SK-N-SH (cell line): Measurements from ENCODE around the gene LHPP. TPM values are rescaled to one million over a fixed set of nuclear protein-coding genes. Genes with fewer than 3 reads are reported as not detected.

Experiments used
- CTCF ChIA-PET: fragments of 300-600, 350-600 bp; formaldehyde crosslinking; extraction: SDS; loops from one replicate; lab custom pipeline; 2021; lab: Yijun Ruan, JAX
- POLR2A ChIA-PET: fragments of 350-600 bp; sonication (Branson Sonifier 250); formaldehyde crosslinking; extraction: SDS; loops from one replicate; lab custom pipeline; 2020; ENCODE audit warnings: antibody characterized with exemption, inconsistent platforms; lab: Yijun Ruan, JAX
- DNase-seq: peaks from one replicate; pipeline ENCODE4 v3.0.0; 2012
- H2AFZ ChIP-seq: fragments of 200-600 bp; sonication (generic); 2 replicates; pipeline ENCODE4 v1.8.1; 2016; ENCODE audit warnings: antibody characterized with exemption, mild to moderate bottlenecking, low read depth
- H3F3A ChIP-seq: fragments of 200-600 bp; sonication (generic); replicated peaks from 2 replicates; pipeline ENCODE3; 2016; ENCODE audit warnings: antibody characterized with exemption, mild to moderate bottlenecking; ENCODE audit not compliant: insufficient read depth
- H3K27ac ChIP-seq, 2 experiments: fragments of 200-500 bp in 1 of 2; fragments of 200-600 bp in 1 of 2; sonication (Bioruptor generic) in 1 of 2; sonication (generic), shearing (Covaris generic) in 1 of 2; 2 replicates each; pipeline versions ENCODE4 v1.5.1 to v1.6.1; 2014 to 2016; ENCODE audit warnings: low read depth in 2 of 2, inconsistent platforms in 1 of 2, low read length in 1 of 2, mild to moderate bottlenecking in 1 of 2, mixed read lengths in 1 of 2
- H3K27me3 ChIP-seq: fragments of 200-600 bp; sonication (generic), shearing (Covaris generic); 2 replicates; pipeline ENCODE4 v1.6.1; 2016; ENCODE audit warnings: mixed run types; ENCODE audit not compliant: insufficient read depth
- H3K36me3 ChIP-seq, 2 experiments: fragments of 200-500 bp in 1 of 2; fragments of 200-600 bp in 1 of 2; sonication (Bioruptor generic) in 1 of 2; sonication (generic) in 1 of 2; replicated peaks in 1 of 2; 2 replicates each; pipeline versions ENCODE3 to v1.5.1; 2014 to 2016; ENCODE audit warnings: low read length in 1 of 2, mild to moderate bottlenecking in 1 of 2; ENCODE audit not compliant: insufficient read depth in 2 of 2, control insufficient read depth in 1 of 2
- H3K4me1 ChIP-seq, 2 experiments: fragments of 200-500 bp in 1 of 2; fragments of 200-600 bp in 1 of 2; sonication (Bioruptor generic) in 1 of 2; sonication (generic), shearing (Covaris generic) in 1 of 2; 2 replicates each; pipeline versions ENCODE4 v1.5.1 to v1.6.1; 2014 to 2016; ENCODE audit warnings: low read depth in 1 of 2, low read length in 1 of 2, mixed run types in 1 of 2; ENCODE audit not compliant: insufficient read depth in 2 of 2, control insufficient read depth in 1 of 2
- H3K4me2 ChIP-seq: fragments of 200-600 bp; sonication (generic), shearing (Covaris generic); 2 replicates; pipeline ENCODE4 v1.6.1; 2017; ENCODE audit warnings: mixed run types
- H3K4me3 ChIP-seq, 2 experiments: fragments of 200-500 bp in 1 of 2; fragments of 200-600 bp in 1 of 2; sonication (Bioruptor generic) in 1 of 2; sonication (generic), shearing (Covaris generic) in 1 of 2; 2 replicates each; pipeline versions ENCODE4 v1.5.1 to v1.8.1; 2014 to 2016; ENCODE audit warnings: low read depth in 2 of 2, inconsistent platforms in 1 of 2, low read length in 1 of 2, mild to moderate bottlenecking in 1 of 2, mixed read lengths in 1 of 2, moderate library complexity in 1 of 2
- H3K79me2 ChIP-seq: fragments of 200-600 bp; sonication (generic); 2 replicates; pipeline ENCODE4 v1.8.1; 2017; ENCODE audit warnings: mild to moderate bottlenecking; ENCODE audit not compliant: insufficient read depth
- H3K9ac ChIP-seq: fragments of 200-600 bp; sonication (generic); 2 replicates; pipeline ENCODE4 v1.6.1; 2017; ENCODE audit warnings: mixed run types
- H3K9me2 ChIP-seq: fragments of 200-600 bp; sonication (generic); 2 replicates; pipeline ENCODE4 v1.6.1; 2017; ENCODE audit warnings: mixed run types
- H3K9me3 ChIP-seq: fragments of 200-600 bp; sonication (generic); 2 replicates; pipeline ENCODE4 v1.6.1; 2017; ENCODE audit warnings: mixed run types, mild to moderate bottlenecking, moderate library complexity
- H4K20me1 ChIP-seq: fragments of 200-600 bp; sonication (generic); 2 replicates; pipeline ENCODE4 v1.6.1; 2017; ENCODE audit warnings: mild to moderate bottlenecking, mixed run types; ENCODE audit not compliant: insufficient read depth
- CHD2 ChIP-seq: fragments of 150-350 bp; IDR thresholded peaks from 2 replicates; pipeline ENCODE4 v1.6.1; 2018; ENCODE audit warnings: low read length; ENCODE audit not compliant: partially characterized antibody
- ELF1 ChIP-seq: IDR thresholded peaks from 2 replicates; pipeline ENCODE4 v1.4.0; 2012
- EP300 ChIP-seq, 2 experiments: IDR thresholded peaks; 2 replicates each; pipeline versions ENCODE4 v1.4.0 to v1.6.1; 2012; ENCODE audit warnings: borderline replicate concordance in 1 of 2, low read depth in 1 of 2, low read length in 1 of 2
- EZH2phosphoT487 ChIP-seq: fragments of 200-600 bp; sonication (generic); IDR thresholded peaks from 2 replicates; pipeline ENCODE4 v1.6.1; 2017; ENCODE audit warnings: low read depth, mixed run types, mild to moderate bottlenecking, antibody characterized with exemption, moderate library complexity, borderline replicate concordance
- FOSL2 ChIP-seq: IDR thresholded peaks from 2 replicates; pipeline ENCODE4 v1.4.0; 2012; ENCODE audit warnings: low read depth, mild to moderate bottlenecking, moderate library complexity, borderline replicate concordance
- FOXM1 ChIP-seq: IDR thresholded peaks from 2 replicates; pipeline ENCODE4 v1.4.0; 2012; ENCODE audit warnings: low read depth, mild to moderate bottlenecking
- GABPA ChIP-seq: IDR thresholded peaks from 2 replicates; pipeline ENCODE4 v1.4.0; 2012; ENCODE audit warnings: low read depth, mild to moderate bottlenecking
- GATA2 ChIP-seq: sonication (generic); formaldehyde crosslinking; IDR thresholded peaks from 2 replicates; pipeline ENCODE4 v1.5.0; 2020; ENCODE audit warnings: mild to moderate bottlenecking, missing genetic modification reagents
- MXI1 ChIP-seq: IDR thresholded peaks from 2 replicates; pipeline ENCODE4 v1.6.1; 2012; ENCODE audit warnings: mild to moderate bottlenecking, low read depth, low read length, improper control_type of control experiment
- NFIC ChIP-seq: IDR thresholded peaks from 2 replicates; pipeline ENCODE4 v1.4.0; 2012; ENCODE audit warnings: borderline replicate concordance
- NRF1 ChIP-seq: IDR thresholded peaks from 2 replicates; pipeline ENCODE4 v1.6.1; 2012; ENCODE audit warnings: low read depth, mild to moderate bottlenecking, low read length
- POLR2AphosphoS5 ChIP-seq: IDR thresholded peaks from 2 replicates; pipeline ENCODE4 v1.6.1; 2012; ENCODE audit warnings: low read depth, low read length
- RCOR1 ChIP-seq: fragments of 150-350 bp; IDR thresholded peaks from 2 replicates; pipeline ENCODE4 v1.6.1; 2017; ENCODE audit warnings: antibody characterized with exemption, low read length
- RFX5 ChIP-seq: IDR thresholded peaks from 2 replicates; pipeline ENCODE4 v1.6.1; 2012; ENCODE audit warnings: mild to moderate bottlenecking, improper control_type of control experiment, low read length
- RXRA ChIP-seq: IDR thresholded peaks from 2 replicates; pipeline ENCODE4 v1.4.0; 2012; ENCODE audit warnings: low read depth, mild to moderate bottlenecking, borderline replicate concordance
- TCF12 ChIP-seq: IDR thresholded peaks from 2 replicates; pipeline ENCODE4 v1.4.0; 2012
- WGBS: methylation state at CpG from one replicate; pipeline ENCODE4 v1.1.6; 2017; ENCODE audit warnings: low lambda C conversion rate; 5-methylcytosine and 5-hydroxymethylcytosine counted together
- polyA plus RNA-seq, 3 experiments: library from polyadenylated mRNA; depleted of rRNA; stranded (reverse); fragments of >200 nt; gene quantifications; 2 replicates each; pipeline ENCODE4 v1.2.3, GENCODE V29; 2012
- TF ChIP-seq, protein P1 (sequence below): IDR thresholded peaks from 2 replicates; pipeline ENCODE4 v1.6.1; 2012; ENCODE audit warnings: mild to moderate bottlenecking, low read depth, low read length, moderate library complexity
- TF ChIP-seq, protein P2 (sequence below): IDR thresholded peaks from 2 replicates; pipeline ENCODE4 v1.4.0; 2012; ENCODE audit warnings: low read depth
- TF ChIP-seq, protein P3 (sequence below): IDR thresholded peaks from 2 replicates; pipeline ENCODE4 v1.4.0; 2012; ENCODE audit warnings: low read depth, borderline replicate concordance
- TF ChIP-seq, protein P4 (sequence below): IDR thresholded peaks from 2 replicates; pipeline ENCODE4 v1.4.0; 2012; ENCODE audit warnings: low read depth, borderline replicate concordance
- TF ChIP-seq, protein P5 (sequence below): fragments of 150-350 bp; IDR thresholded peaks from 2 replicates; pipeline ENCODE4 v1.6.1; 2016; ENCODE audit warnings: mild to moderate bottlenecking, low read depth, low read length

The LHPP gene
- polyA plus RNA-seq, 1 of the 3 experiments (the other 2 are of a cell fraction) = 29.8 TPM

DNA sequence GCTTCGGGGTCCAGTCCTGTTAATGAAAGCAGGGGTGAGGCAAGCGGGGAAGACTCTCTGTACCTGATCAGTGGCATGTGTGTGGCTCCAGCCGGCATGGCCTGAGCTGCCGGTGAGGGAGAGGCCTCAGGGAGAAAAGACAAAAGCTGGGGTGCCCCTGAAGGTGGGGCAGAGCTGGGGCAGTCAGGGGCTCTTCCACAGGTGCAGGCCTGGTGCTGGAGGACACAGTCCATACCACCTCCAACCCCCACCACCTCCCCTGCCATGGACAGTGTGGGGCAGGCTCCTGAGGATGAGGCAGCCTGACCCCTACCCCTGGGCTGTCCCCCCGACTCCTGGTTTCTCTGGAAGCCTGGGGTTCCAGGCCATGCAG, 129.5 kb downstream of the LHPP start:
- no peak for TF ChIP-seq FOXM1
- TF ChIP-seq, protein P1, sequence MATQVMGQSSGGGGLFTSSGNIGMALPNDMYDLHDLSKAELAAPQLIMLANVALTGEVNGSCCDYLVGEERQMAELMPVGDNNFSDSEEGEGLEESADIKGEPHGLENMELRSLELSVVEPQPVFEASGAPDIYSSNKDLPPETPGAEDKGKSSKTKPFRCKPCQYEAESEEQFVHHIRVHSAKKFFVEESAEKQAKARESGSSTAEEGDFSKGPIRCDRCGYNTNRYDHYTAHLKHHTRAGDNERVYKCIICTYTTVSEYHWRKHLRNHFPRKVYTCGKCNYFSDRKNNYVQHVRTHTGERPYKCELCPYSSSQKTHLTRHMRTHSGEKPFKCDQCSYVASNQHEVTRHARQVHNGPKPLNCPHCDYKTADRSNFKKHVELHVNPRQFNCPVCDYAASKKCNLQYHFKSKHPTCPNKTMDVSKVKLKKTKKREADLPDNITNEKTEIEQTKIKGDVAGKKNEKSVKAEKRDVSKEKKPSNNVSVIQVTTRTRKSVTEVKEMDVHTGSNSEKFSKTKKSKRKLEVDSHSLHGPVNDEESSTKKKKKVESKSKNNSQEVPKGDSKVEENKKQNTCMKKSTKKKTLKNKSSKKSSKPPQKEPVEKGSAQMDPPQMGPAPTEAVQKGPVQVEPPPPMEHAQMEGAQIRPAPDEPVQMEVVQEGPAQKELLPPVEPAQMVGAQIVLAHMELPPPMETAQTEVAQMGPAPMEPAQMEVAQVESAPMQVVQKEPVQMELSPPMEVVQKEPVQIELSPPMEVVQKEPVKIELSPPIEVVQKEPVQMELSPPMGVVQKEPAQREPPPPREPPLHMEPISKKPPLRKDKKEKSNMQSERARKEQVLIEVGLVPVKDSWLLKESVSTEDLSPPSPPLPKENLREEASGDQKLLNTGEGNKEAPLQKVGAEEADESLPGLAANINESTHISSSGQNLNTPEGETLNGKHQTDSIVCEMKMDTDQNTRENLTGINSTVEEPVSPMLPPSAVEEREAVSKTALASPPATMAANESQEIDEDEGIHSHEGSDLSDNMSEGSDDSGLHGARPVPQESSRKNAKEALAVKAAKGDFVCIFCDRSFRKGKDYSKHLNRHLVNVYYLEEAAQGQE = no peak
- TF ChIP-seq ELF1 = no peak
- TF ChIP-seq EP300 (IDR thresholded peaks at IDR 0.05; ENCODE audit: borderline replicate concordance in 1 of 2, low read depth in 1 of 2, low read length in 1 of 2) = no peak
- TF ChIP-seq TCF12 = no peak
- no peak for TF ChIP-seq GABPA
- no peak for TF ChIP-seq EZH2phosphoT487
- TF ChIP-seq, protein P2, sequence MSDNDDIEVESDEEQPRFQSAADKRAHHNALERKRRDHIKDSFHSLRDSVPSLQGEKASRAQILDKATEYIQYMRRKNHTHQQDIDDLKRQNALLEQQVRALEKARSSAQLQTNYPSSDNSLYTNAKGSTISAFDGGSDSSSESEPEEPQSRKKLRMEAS = no peak
- no peak for TF ChIP-seq RCOR1
- TF ChIP-seq NRF1 = no peak
- no peak for TF ChIP-seq RFX5
- no peak for TF ChIP-seq POLR2AphosphoS5
- TF ChIP-seq, protein P3, sequence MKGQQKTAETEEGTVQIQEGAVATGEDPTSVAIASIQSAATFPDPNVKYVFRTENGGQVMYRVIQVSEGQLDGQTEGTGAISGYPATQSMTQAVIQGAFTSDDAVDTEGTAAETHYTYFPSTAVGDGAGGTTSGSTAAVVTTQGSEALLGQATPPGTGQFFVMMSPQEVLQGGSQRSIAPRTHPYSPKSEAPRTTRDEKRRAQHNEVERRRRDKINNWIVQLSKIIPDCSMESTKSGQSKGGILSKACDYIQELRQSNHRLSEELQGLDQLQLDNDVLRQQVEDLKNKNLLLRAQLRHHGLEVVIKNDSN = no peak
- H3K9ac ChIP-seq = no peak overlapping the region
- no peaks in the 10 kb centered on the region for H3F3A ChIP-seq
- H3K9me3 ChIP-seq = no peaks in the 10 kb centered on the region
- no peaks in the 10 kb centered on the region for H3K9me2 ChIP-seq
- ChIA-PET POLR2A (no interaction called here), CTCF (interaction anchor here (2.0 kb wide), 1 partner anchor 150 kb away, joined by 6 read pairs; no protein-coding TSS in a partner anchor)
- WGBS = 66% methylated on average over 4 of the region's 5 CpGs
- H3K4me3 ChIP-seq = no peak overlapping the region
- H3K27me3 ChIP-seq = no peaks in the 10 kb centered on the region
- no peaks in the 10 kb centered on the region for H3K79me2 ChIP-seq
- H2AFZ ChIP-seq = no peak overlapping the region
- H3K4me2 ChIP-seq = no peak overlapping the region
- H3K4me1 ChIP-seq = peaks cover 0 to 8% of the 10 kb centered on the region in 2 experiments; a peak in 1 of 4 replicates
- no peak overlapping the region for H3K27ac ChIP-seq
- H3K36me3 ChIP-seq = no peaks in the 10 kb centered on the region
- H4K20me1 ChIP-seq = no peaks in the 10 kb centered on the region
- DNase-seq = no peak

DNA sequence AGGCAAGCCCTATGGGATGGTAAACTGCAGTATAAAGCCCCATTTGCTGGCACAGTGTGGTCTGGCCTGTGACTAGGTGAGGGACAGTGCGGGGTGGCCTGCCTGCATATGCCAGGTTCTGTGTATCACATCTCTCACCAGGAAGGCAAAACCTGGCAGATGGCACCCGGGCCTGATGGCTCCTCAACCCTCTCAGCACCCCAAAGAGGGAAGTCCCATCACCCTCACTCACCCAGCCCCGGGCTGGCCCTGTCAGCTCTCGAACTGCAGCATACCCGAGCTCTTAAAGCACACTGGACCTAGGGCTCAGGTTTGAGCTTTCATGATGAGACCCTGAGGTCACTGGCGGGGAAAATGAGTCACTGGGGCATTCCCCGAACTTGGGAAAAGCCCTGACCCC, 130.5 kb downstream of the LHPP start:
- no peaks in the 10 kb centered on the region for H4K20me1 ChIP-seq
- ChIA-PET CTCF (interaction anchor here (0.6 kb wide), 1 partner anchor 68 kb away, joined by 3 read pairs; no protein-coding TSS in a partner anchor), POLR2A (no interaction called here)
- H3K36me3 ChIP-seq = no peaks in the 10 kb centered on the region
- no peaks in the 10 kb centered on the region for H3K27me3 ChIP-seq
- DNase-seq = no peak
- no peak overlapping the region for H3K4me2 ChIP-seq
- no peak overlapping the region for H3K9ac ChIP-seq
- no peak overlapping the region for H3K27ac ChIP-seq
- no peaks in the 10 kb centered on the region for H3K79me2 ChIP-seq
- H3K9me2 ChIP-seq = no peaks in the 10 kb centered on the region
- H3K4me1 ChIP-seq = peaks cover 0 to 8% of the 10 kb centered on the region in 2 experiments; a peak in 1 of 4 replicates
- H2AFZ ChIP-seq = no peak overlapping the region
- WGBS = 46% methylated on average over 6 of the region's 7 CpGs
- H3K9me3 ChIP-seq = no peaks in the 10 kb centered on the region
- H3F3A ChIP-seq = no peaks in the 10 kb centered on the region
- no peak overlapping the region for H3K4me3 ChIP-seq
- TF ChIP-seq, protein P4, sequence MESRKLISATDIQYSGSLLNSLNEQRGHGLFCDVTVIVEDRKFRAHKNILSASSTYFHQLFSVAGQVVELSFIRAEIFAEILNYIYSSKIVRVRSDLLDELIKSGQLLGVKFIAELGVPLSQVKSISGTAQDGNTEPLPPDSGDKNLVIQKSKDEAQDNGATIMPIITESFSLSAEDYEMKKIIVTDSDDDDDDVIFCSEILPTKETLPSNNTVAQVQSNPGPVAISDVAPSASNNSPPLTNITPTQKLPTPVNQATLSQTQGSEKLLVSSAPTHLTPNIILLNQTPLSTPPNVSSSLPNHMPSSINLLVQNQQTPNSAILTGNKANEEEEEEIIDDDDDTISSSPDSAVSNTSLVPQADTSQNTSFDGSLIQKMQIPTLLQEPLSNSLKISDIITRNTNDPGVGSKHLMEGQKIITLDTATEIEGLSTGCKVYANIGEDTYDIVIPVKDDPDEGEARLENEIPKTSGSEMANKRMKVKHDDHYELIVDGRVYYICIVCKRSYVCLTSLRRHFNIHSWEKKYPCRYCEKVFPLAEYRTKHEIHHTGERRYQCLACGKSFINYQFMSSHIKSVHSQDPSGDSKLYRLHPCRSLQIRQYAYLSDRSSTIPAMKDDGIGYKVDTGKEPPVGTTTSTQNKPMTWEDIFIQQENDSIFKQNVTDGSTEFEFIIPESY = no peak
- TF ChIP-seq EP300 (IDR thresholded peaks at IDR 0.05; ENCODE audit: borderline replicate concordance in 1 of 2, low read depth in 1 of 2, low read length in 1 of 2) (no peak), MXI1 (no peak), FOXM1 (no peak), GABPA (no peak), RCOR1 (no peak), FOSL2 (no peak), NFIC (no peak), CHD2 (no peak), RXRA (no peak), GATA2 (no peak), EZH2phosphoT487 (no peak), TCF12 (no peak)
- TF ChIP-seq, protein P5, sequence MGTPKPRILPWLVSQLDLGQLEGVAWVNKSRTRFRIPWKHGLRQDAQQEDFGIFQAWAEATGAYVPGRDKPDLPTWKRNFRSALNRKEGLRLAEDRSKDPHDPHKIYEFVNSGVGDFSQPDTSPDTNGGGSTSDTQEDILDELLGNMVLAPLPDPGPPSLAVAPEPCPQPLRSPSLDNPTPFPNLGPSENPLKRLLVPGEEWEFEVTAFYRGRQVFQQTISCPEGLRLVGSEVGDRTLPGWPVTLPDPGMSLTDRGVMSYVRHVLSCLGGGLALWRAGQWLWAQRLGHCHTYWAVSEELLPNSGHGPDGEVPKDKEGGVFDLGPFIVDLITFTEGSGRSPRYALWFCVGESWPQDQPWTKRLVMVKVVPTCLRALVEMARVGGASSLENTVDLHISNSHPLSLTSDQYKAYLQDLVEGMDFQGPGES = no peak
